ENCODE results near the gene PAX2. TPM values are rescaled to one million over a fixed set of nuclear protein-coding genes. Genes with fewer than 3 reads are reported as not detected.

The PAX2 gene
- total and polyA plus RNA-seq, 2 of the 8 experiments (the other 6 are each of a cell fraction or from before 2014, with no cell fraction given), result 0.02 TPM; not detected in 1

DNA sequence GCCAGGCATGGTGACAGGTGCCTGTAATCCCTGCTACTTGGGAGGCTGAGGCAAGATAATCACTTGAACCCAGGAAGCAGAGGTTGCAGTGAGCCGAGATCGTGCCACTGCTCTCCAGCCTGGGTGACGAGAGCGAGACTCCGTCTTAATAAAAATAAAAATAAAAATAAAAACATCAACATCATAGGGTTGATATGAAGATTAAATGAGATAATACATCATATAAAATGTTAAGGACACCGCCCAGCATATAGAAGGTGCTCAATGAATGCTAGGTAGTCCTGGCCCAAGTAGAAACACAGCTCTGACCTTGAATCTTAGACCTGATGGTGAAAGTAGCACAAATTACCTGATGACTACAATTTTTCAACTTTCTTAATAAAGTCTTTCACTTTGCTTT is 74.0 kb downstream of the PAX2 start:
- Histone ChIP-seq H2BK12ac (ENCODE audit: low read depth, low read length) (no peak overlapping the region), H4K5ac (ENCODE audit: insufficient read length, low read depth, low read length) (no peak overlapping the region), H3K9me3 (ENCODE audit: insufficient read depth in 2 of 2, low read depth in 1 of 2, low read length in 1 of 2) (no peaks in the 10 kb centered on the region), H2BK5ac (ENCODE audit: low read depth, low read length) (no peak overlapping the region), H4K91ac (replicated peaks; ENCODE audit: insufficient read length, low read length) (no peak overlapping the region), H3K56ac (replicated peaks; ENCODE audit: insufficient read length, low read depth, low read length) (no peak overlapping the region), H3K4me1 (replicated peaks in 1 of 4; ENCODE audit: control insufficient read depth in 3 of 4, insufficient read depth in 4 of 4, low read length in 3 of 4) (peaks cover 0 to 5% (median 1%) of the 10 kb centered on the region in 4 experiments; a peak in 1 of 7 replicates), H3K4me2 (ENCODE audit: insufficient read depth in 1 of 2, low read depth in 2 of 2, low read length in 2 of 2) (no peak overlapping the region), H2BK120ac (replicated peaks; ENCODE audit: low read depth, low read length) (no peak overlapping the region), H3K23me2 (ENCODE audit: low read depth, low read length) (no peaks in the 10 kb centered on the region), H3K27me3 (replicated peaks in 1 of 4; ENCODE audit: control insufficient read depth in 3 of 4, extremely low read depth in 1 of 4, insufficient read depth in 3 of 4, low read length in 3 of 4) (peaks cover 25 to 62% (median 39%) of the 10 kb centered on the region in 4 experiments), H3K79me1 (ENCODE audit: low read depth, low read length) (no peaks in the 10 kb centered on the region), H3K4me3 (ENCODE audit: extremely low read depth in 1 of 4, insufficient read depth in 2 of 4, low read depth in 3 of 4, low read length in 4 of 4) (no peak overlapping the region), H2AK5ac (ENCODE audit: low read depth, low read length) (no peak overlapping the region), H3K14ac (ENCODE audit: insufficient read length) (no peak overlapping the region), H3K36me3 (ENCODE audit: control insufficient read depth in 2 of 4, insufficient read depth in 4 of 4, low read length in 3 of 4) (no peaks in the 10 kb centered on the region), H3K27ac (ENCODE audit: low read depth, low read length) (no peak overlapping the region), H2BK20ac (ENCODE audit: low read length) (no peak overlapping the region), H2AFZ (ENCODE audit: low read length) (no peak overlapping the region), H3K9ac (replicated peaks in 1 of 4; ENCODE audit: extremely low read depth in 1 of 4, low read depth in 3 of 4, low read length in 3 of 4) (no peak overlapping the region), H2BK15ac (ENCODE audit: low read length) (no peak overlapping the region), H3K18ac (ENCODE audit: extremely low read depth, low read length) (no peak overlapping the region), H3K23ac (ENCODE audit: insufficient read length) (no peak overlapping the region), H4K20me1 (replicated peaks in 1 of 2; ENCODE audit: control insufficient read depth in 1 of 2, insufficient read depth in 2 of 2, low read length in 2 of 2) (peaks cover 0 to 2% of the 10 kb centered on the region in 2 experiments), H3K4ac (replicated peaks; ENCODE audit: insufficient read length, low read depth, low read length) (no peak overlapping the region), H3K79me2 (ENCODE audit: control insufficient read depth in 1 of 2, insufficient read depth in 2 of 2, low read length in 2 of 2) (no peaks in the 10 kb centered on the region), H4K8ac (ENCODE audit: extremely low read depth, insufficient read depth, low read length) (no peak overlapping the region)
- TF ChIP-seq SP1 (IDR thresholded peaks at IDR 0.05; ENCODE audit: low read depth, low read length) (no peak), CHD1 (IDR thresholded peaks at IDR 0.05; ENCODE audit: low read depth, low read length) (no peak), TAF1 (IDR thresholded peaks at IDR 0.05; ENCODE audit: low read depth, low read length) (no peak), JUND (IDR thresholded peaks at IDR 0.05; ENCODE audit: low read length) (no peak), YY1 (IDR thresholded peaks at IDR 0.05; ENCODE audit: low read depth, low read length) (no peak), MAFK (IDR thresholded peaks at IDR 0.05; ENCODE audit: low read depth, low read length) (no peak), SUZ12 (IDR thresholded peaks at IDR 0.05; ENCODE audit: low read length) (no peak), SP4 (IDR thresholded peaks at IDR 0.05; ENCODE audit: low read length) (no peak)
- POLR2A ChIA-PET (ENCODE audit: partially characterized antibody), result no interaction called here
- CTCF ChIA-PET (ENCODE audit: partially characterized antibody), result interaction anchor here (0.6 to 1.0 kb wide), 2 partner anchors 9 to 42 kb away, joined by 3 read pairs; no protein-coding TSS in a partner anchor
- WGBS, 2 experiments (ENCODE audit: extremely low coverage in 1 of 2, insufficient coverage in 1 of 2, insufficient read length in 1 of 2, insufficient replicate concordance in 2 of 2, low coverage in 1 of 2, low lambda C conversion rate in 2 of 2, missing lambda C conversion rate in 1 of 2), result 90% methylated on average over 6 of the region's 6 CpGs; no CpG with 5 or more reads in 1 of the 2 experiments
- DNase-seq (ENCODE audit: low read depth in 1 of 2, low spot score in 2 of 2) (no peak), FAIRE-seq (no peak)

Measured in H1 (cell line).